Stomach (tissue), 9 donors: ENCODE data around the gene SSC5D. TPM values are rescaled to one million over a fixed set of nuclear protein-coding genes. Genes with fewer than 3 reads are reported as not detected.

Experiments used
- DNase-seq, 2 donors: peaks; one replicate each; pipeline versions ENCODE4 v3.0.0 to v3.0.0-alpha.2; 2013 to 2019
- H3K27ac ChIP-seq, 5 donors: fragments of 200-600 bp in 4 of 5; sonication (generic) in 4 of 5; one replicate each; pipeline ENCODE4 v1.5.1; 2013 to 2019; ENCODE audit warnings: mild to moderate bottlenecking in 1 of 5, moderate library complexity in 1 of 5
- H3K27me3 ChIP-seq, 3 donors: fragments of 200-600 bp; sonication (generic); one replicate each; pipeline ENCODE4 v1.5.1; 2017 to 2019; ENCODE audit warnings: mixed run types in 1 of 3
- H3K36me3 ChIP-seq, 4 donors: fragments of 200-600 bp; sonication (generic); 1 replicate in 3 of 4; 2 replicates in 1 of 4; pipeline ENCODE4 v1.5.1; 2016 to 2019
- H3K4me1 ChIP-seq, 4 donors: fragments of 200-600 bp; sonication (generic); one replicate each; pipeline ENCODE4 v1.5.1; 2016 to 2019
- H3K4me3 ChIP-seq, 4 donors: fragments of 200-600 bp; sonication (generic) in 3 of 4; one replicate each; pipeline ENCODE4 v1.5.1; 2016 to 2019; ENCODE audit warnings: mild to moderate bottlenecking in 1 of 4
- H3K9me3 ChIP-seq, 4 donors: fragments of 200-600 bp; sonication (generic); one replicate each; pipeline ENCODE4 v1.5.1; 2016 to 2019
- EP300 ChIP-seq: sonication (generic); formaldehyde crosslinking; IDR thresholded peaks from one replicate; pipeline ENCODE4 v1.6.1; 2017; ENCODE audit warnings: antibody characterized with exemption
- POLR2A ChIP-seq, 4 donors: fragments of 450-650 bp; IDR thresholded peaks; one replicate each; pipeline ENCODE4 v1.6.1; 2016; ENCODE audit warnings: antibody characterized with exemption in 4 of 4, control low read depth in 2 of 4, mild to moderate bottlenecking in 1 of 4, moderate library complexity in 1 of 4
- POLR2AphosphoS5 ChIP-seq, 3 donors: sonication (generic); formaldehyde crosslinking; IDR thresholded peaks; one replicate each; pipeline ENCODE4 v1.6.1; 2016; ENCODE audit warnings: antibody characterized with exemption in 3 of 3
- WGBS, 5 donors: extraction: QIAGEN DNeasy Blood & Tissue Kit in 3 of 5; methylation state at CpG; one replicate each; pipeline versions ENCODE4 v1.1.5 to v1.1.7; 2013 to 2018; 5-methylcytosine and 5-hydroxymethylcytosine counted together
- intact Hi-C: fragments of 100-400 bp; cut with DNase I; formaldehyde crosslinking; loops from one replicate; pipeline ENCODE4 v1.15.1; 2023; ENCODE audit warnings: low total_unique reads
- polyA plus RNA-seq, 3 donors: library from polyadenylated mRNA; stranded (reverse); fragments of 200-250 nt; gene quantifications; one replicate each; pipeline ENCODE4 v1.2.3, GENCODE V29; 2013
- total RNA-seq, 5 donors: library from RNA; depleted of rRNA; stranded (reverse); fragments of >200 nt; gene quantifications; one replicate each; pipeline versions ENCODE4 v1.1.0 to v1.2.3, GENCODE V29; 2014 to 2016
- TF ChIP-seq, protein P1 (sequence below), 7 experiments: fragments of 450-650 bp in 4 of 7; fragments of 200-600 bp in 3 of 7; sonication (generic) in 3 of 7; IDR thresholded peaks; one replicate each; pipeline ENCODE4 v1.5.1; 2016 to 2019; ENCODE audit warnings: antibody characterized with exemption in 7 of 7, control low read depth in 2 of 7, mild to moderate bottlenecking in 1 of 7
- donor health status: healthy with polysubstance abuse.
- donor health status: Bipolar disorder and iron deficiency.
- donor health status: healthy.

Gene SSC5D
- total and polyA plus RNA-seq, 8 donors: 0.46 to 15.1 (median 2.2) TPM; not detected in 1

GRCh38 chr19:55453511-55454260 lies 34.5 kb upstream of the SSC5D start:
- Histone ChIP-seq H3K9me3 (no peaks in the 10 kb centered on the region), H3K4me1 (peaks cover 22 to 24% (median 22%) of the 10 kb centered on the region in 4 donors), H3K4me3 (no peak overlapping the region), H3K36me3 (peaks cover 0 to 34% (median 25%) of the 10 kb centered on the region in 4 donors), H3K27me3 (peaks cover 18 to 43% (median 34%) of the 10 kb centered on the region in 3 donors), H3K27ac (no peak overlapping the region)
- no peak for TF ChIP-seq POLR2AphosphoS5 (IDR thresholded peaks at IDR 0.05)
- no peak for TF ChIP-seq EP300
- no peak for TF ChIP-seq POLR2A (IDR thresholded peaks at IDR 0.05)
- TF ChIP-seq, protein P1, sequence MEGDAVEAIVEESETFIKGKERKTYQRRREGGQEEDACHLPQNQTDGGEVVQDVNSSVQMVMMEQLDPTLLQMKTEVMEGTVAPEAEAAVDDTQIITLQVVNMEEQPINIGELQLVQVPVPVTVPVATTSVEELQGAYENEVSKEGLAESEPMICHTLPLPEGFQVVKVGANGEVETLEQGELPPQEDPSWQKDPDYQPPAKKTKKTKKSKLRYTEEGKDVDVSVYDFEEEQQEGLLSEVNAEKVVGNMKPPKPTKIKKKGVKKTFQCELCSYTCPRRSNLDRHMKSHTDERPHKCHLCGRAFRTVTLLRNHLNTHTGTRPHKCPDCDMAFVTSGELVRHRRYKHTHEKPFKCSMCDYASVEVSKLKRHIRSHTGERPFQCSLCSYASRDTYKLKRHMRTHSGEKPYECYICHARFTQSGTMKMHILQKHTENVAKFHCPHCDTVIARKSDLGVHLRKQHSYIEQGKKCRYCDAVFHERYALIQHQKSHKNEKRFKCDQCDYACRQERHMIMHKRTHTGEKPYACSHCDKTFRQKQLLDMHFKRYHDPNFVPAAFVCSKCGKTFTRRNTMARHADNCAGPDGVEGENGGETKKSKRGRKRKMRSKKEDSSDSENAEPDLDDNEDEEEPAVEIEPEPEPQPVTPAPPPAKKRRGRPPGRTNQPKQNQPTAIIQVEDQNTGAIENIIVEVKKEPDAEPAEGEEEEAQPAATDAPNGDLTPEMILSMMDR (IDR thresholded peaks at IDR 0.05): no peak
- intact Hi-C loops: no loop called here
- 86 to 92% (median 88%) methylated on average over 8 to 12 of the region's 12 CpGs for WGBS, 5 donors
- DNase-seq: no peak

DNA sequence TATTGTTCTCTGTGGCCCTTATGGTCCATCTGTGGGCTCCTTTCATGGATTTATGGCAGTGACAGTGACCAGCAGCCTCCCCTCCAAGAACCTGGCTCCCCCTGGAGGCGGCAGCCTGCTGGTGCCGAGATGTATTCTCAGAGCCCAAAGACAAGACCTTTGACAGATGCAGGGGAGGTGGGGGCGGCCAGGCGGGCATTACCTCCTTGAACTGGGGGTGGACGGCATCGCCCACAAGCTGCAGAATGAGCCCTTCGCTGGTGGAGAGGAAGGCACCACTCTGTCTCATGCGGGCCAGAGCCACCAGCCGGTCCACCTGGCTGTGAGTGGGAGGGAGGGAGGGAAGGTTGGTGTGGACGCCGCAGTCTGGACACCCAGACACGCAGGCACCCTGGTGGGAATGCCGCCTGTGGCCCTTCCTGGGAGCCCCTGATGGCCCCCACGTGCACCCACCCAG lies 33.4 kb upstream of the SSC5D start:
- intact Hi-C loops: no loop called here
- Histone ChIP-seq H3K27me3 (peaks cover 16 to 33% (median 26%) of the 10 kb centered on the region in 3 donors), H3K4me1 (peaks cover 27 to 31% (median 28%) of the 10 kb centered on the region in 4 donors), H3K27ac (no peak overlapping the region), H3K36me3 (peaks cover 0 to 34% (median 25%) of the 10 kb centered on the region in 4 donors), H3K4me3 (no peak overlapping the region), H3K9me3 (no peaks in the 10 kb centered on the region)
- 77 to 80% (median 78%) methylated on average over 12 to 14 of the region's 14 CpGs for WGBS, 5 donors
- peak in 1 of 2 donors; percentile 61 for DNase-seq
- no peak for TF ChIP-seq POLR2A (IDR thresholded peaks at IDR 0.05)
- TF ChIP-seq, protein P1 (IDR thresholded peaks at IDR 0.05): peak in 4 of 7 experiments; percentile 13 to 51 (median 32)

DNA sequence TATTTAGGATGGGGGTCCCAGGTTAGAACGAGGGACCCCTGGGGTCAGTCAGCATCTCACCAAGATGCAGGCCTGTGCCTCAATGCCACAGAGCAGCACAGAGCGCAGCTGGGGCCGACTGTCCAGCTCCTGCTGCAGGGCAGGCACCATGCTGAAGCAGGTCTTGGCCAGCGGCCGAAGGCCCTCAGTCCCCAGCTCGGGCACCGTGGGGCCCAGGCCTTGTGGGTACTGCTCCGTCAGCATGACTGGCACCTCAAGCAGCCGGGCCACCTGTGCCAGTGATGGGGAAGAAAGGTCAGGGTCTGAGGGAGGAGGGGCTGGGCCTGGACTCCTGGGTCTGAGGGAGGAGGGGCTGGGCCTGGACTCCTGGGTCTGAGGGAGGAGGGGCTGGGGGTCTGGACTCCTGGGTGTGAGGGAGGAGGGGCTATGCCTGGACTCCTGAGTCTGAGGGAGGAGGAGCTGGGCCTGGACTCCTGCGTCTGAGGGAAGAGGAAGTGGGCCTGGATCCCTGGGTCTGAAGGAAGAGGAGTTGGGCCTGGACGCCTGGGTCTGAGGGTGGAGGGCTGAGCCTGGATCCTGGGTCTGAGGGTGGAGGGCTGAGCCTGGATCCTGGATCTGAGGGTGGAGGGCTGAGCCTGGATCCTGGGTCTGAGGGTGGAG lies 32.5 kb upstream of the SSC5D start:
- H3K4me1 ChIP-seq: peaks cover 36 to 40% (median 36%) of the 10 kb centered on the region in 4 donors
- 80 to 94% (median 93%) methylated on average over 11 of the region's 11 CpGs for WGBS, 5 donors
- intact Hi-C loops: no loop called here
- no peaks in the 10 kb centered on the region for H3K9me3 ChIP-seq
- H3K27ac ChIP-seq: no peak overlapping the region
- no peak for TF ChIP-seq POLR2AphosphoS5 (IDR thresholded peaks at IDR 0.05)
- no peak for DNase-seq
- peaks cover 0 to 34% (median 25%) of the 10 kb centered on the region in 4 donors for H3K36me3 ChIP-seq
- peaks cover 16 to 27% (median 26%) of the 10 kb centered on the region in 3 donors for H3K27me3 ChIP-seq
- no peak overlapping the region for H3K4me3 ChIP-seq

GRCh38 chr19:55456347-55456746 lies 31.9 kb upstream of the SSC5D start:
- intact Hi-C loops: no loop called here
- peaks cover 0 to 34% (median 25%) of the 10 kb centered on the region in 4 donors for H3K36me3 ChIP-seq

More at GRCh38 chr19:55456347-55456746, 31.9 kb upstream of the SSC5D start:
- no peaks in the 10 kb centered on the region for H3K9me3 ChIP-seq
- H3K27me3 ChIP-seq: peaks cover 11 to 20% (median 19%) of the 10 kb centered on the region in 3 donors
- no peak overlapping the region for H3K27ac ChIP-seq
- DNase-seq: no peak
- TF ChIP-seq POLR2AphosphoS5 (IDR thresholded peaks at IDR 0.05) (no peak), POLR2A (IDR thresholded peaks at IDR 0.05) (no peak), EP300 (no peak)
- TF ChIP-seq, protein P1 (IDR thresholded peaks at IDR 0.05): no peak
- 89 to 95% (median 91%) methylated on average over 7 to 14 of the region's 14 CpGs for WGBS, 5 donors
- H3K4me1 ChIP-seq: peaks cover 36 to 41% (median 38%) of the 10 kb centered on the region in 4 donors
- no peak overlapping the region for H3K4me3 ChIP-seq
